Epithelial cell of proximal tubule (primary cell): Measurements from ENCODE around the gene CEP295NL. TPM values are rescaled to one million over a fixed set of nuclear protein-coding genes. Genes with fewer than 3 reads are reported as not detected.

ENCODE experiments used
- DNase-seq: peaks from one replicate; pipeline ENCODE4 v3.0.0-alpha.2; 2011; ENCODE audit warnings: low read depth
- H3K4me3 ChIP-seq: 2 replicates; pipeline ENCODE4 v1.5.1; 2011; ENCODE audit warnings: low read depth, mild to moderate bottlenecking, low read length
- total RNA-seq: library from RNA; depleted of rRNA; stranded (reverse); fragments of >200 nt; gene quantifications from 2 replicates; pipeline ENCODE4 v1.2.3, GENCODE V29; 2015
- TF ChIP-seq, protein P1 (sequence below): conservative IDR thresholded peaks from 2 replicates; pipeline ENCODE4 v1.5.1; 2012; ENCODE audit warnings: low read depth, mild to moderate bottlenecking, low read length

The CEP295NL gene
- total RNA-seq, 1 donor from 2014 or later, result 0.29 TPM

DNA sequence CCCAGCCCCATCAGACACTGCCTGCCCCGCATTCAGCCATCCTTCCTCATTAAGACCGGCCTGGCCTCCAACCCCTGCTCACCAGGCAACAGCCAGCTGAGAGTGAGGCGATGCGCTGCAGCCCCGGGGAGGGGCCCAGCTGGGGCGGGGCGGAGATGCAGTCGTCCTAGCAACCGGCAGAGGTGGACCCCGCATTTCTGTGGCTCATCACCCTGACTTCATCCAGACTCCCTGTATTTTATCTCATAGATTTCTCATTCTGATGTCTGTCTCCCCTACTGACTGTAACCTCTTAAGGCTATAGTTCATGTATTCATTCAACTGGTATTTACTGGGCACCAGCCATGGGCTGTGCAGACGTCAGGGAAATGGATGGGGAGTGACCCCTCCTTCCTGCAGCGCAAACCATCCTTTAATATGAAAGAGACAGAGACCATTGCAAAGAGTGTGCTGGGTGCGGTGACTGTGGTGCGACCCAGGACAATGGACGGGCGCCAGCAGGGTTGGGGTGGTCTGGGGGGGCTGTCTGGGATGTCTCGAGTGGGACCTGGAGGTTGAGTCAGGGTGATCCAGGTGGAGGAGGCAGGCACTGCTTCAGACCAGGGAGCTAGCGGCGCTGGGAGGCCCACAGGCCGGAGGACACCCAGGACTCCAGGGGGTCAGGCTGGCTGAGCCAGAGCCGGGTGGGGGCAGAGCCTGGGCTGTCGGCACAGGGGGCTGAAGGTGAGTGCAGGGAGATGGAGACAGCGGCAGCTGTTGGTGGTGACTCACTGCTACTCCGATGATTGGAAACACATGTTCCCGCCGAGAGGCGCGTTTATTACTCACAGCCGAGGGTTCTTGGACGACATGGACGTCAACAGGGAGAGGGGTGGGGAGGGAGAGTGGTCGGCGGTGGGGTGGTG is 32.7 kb upstream of the CEP295NL start:
- TF ChIP-seq, protein P1, sequence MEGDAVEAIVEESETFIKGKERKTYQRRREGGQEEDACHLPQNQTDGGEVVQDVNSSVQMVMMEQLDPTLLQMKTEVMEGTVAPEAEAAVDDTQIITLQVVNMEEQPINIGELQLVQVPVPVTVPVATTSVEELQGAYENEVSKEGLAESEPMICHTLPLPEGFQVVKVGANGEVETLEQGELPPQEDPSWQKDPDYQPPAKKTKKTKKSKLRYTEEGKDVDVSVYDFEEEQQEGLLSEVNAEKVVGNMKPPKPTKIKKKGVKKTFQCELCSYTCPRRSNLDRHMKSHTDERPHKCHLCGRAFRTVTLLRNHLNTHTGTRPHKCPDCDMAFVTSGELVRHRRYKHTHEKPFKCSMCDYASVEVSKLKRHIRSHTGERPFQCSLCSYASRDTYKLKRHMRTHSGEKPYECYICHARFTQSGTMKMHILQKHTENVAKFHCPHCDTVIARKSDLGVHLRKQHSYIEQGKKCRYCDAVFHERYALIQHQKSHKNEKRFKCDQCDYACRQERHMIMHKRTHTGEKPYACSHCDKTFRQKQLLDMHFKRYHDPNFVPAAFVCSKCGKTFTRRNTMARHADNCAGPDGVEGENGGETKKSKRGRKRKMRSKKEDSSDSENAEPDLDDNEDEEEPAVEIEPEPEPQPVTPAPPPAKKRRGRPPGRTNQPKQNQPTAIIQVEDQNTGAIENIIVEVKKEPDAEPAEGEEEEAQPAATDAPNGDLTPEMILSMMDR, result no peak
- no peak overlapping the region for H3K4me3 ChIP-seq
- no peak for DNase-seq

DNA sequence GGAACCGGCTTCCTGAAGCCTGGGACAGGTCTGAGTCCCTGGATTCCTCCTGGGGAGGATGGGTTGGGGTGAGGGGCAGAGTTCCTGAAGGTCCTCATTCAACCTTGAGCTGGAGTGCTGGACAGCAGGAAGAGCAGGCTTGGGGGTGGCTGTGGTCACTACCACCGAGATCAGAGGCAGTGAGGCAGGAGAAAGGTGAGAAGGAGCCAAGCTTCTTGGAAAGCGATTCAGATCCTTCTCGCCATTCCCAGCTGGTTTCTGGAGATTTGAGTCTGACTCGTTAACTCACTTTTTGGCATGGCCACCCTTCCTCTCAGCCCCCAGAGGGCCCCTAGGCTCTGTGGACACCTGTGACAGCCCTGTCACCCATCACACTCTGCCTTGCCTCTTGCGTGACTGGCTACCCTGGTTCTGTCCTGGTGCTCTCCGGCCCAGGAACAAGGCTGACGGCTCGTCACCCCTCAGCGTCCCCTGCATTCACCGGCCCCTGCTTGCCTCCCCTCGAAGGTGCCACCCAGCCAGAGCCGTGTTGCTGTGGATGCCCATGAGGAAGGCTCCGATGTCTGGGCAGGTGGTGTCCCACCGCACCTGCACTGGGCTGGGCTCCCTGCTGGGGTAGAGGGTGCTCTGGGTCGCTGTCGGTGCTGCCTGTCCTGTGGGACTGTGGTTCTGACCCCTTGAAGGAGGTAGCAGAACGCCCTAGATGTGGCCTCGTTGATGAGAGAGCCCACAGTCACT is 31.8 kb upstream of the CEP295NL start:
- TF ChIP-seq, protein P1, result no peak
- no peak overlapping the region for H3K4me3 ChIP-seq
- DNase-seq, result no peak

DNA sequence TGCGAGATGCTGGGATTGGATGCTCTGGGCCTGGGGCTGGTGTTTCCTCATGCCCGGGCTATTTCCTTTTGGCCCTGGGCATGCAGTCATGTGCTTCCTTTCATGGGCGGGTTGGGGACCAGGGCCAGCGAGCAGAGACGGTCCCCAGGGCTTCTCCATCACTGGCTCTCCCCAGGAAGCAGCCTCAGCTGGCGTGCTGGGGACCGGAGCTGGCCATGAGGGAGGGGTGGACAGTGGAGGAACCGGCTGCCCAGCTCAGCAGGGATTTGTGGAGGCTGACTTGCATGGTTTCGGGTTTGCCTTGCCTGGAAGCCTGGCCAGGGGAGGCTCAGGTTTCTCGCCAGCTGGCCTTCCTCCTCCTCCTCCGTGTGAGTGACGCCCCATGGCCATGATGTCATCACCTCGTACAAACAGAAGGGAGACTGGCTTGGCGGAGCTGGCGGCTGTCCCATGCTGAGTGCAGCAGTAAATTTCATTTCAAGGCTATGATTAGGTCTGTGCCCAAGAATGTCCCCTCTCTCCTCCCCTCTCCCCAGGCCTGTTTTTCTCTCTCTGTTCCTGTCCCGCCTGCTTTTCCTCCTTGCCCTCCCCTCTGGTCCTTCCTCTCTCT is 31.1 kb upstream of the CEP295NL start:
- TF ChIP-seq, protein P1, result no peak
- peak; percentile 48 for DNase-seq
- H3K4me3 ChIP-seq, result no peak overlapping the region

DNA sequence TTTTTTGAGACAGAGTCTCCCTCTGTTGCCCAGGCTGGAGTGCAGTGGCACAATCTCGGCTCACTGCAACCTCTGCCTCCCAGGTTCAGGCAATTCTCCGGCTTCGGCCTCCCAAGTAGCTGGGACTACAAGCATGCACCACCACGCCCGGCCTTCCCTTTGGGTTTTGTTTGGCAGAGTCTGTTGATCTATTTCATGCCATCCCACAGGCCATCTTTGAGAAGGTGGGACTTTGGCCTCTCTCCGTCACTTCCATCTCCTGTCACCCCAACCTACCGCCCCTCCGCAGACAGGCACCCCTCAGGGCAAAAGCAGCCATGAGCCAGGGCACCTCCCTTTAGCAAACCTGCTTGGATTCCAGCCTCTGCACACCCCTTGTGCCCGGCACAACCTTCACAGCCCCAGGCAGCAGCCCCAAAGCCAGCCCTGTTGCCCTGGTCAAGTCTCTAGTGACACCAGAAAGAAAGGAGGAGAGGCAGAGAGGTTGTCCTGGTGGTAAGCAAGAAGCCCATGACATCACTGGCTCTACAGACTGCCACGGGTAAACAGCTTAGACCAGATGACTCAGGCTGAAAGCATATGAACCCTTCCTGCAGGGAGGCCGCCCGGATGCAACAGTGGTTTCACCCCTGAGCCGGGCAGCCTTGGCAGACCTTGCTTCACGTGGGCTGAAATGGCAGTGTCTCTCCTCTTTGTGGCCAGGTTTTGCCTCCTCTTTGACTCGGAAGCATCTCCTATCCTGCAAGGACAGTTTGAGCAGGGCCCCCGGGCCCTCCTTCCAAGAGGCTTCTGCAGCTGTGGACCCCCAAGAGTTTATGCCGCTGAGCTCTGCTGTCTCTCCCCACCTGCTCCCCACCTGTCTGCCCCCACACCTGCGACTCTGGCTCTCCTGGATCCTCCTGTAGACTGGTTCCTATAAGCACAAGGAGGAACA is 30.3 kb upstream of the CEP295NL start:
- TF ChIP-seq, protein P1, result no peak
- peak; percentile 84 for DNase-seq
- no peak overlapping the region for H3K4me3 ChIP-seq

DNA sequence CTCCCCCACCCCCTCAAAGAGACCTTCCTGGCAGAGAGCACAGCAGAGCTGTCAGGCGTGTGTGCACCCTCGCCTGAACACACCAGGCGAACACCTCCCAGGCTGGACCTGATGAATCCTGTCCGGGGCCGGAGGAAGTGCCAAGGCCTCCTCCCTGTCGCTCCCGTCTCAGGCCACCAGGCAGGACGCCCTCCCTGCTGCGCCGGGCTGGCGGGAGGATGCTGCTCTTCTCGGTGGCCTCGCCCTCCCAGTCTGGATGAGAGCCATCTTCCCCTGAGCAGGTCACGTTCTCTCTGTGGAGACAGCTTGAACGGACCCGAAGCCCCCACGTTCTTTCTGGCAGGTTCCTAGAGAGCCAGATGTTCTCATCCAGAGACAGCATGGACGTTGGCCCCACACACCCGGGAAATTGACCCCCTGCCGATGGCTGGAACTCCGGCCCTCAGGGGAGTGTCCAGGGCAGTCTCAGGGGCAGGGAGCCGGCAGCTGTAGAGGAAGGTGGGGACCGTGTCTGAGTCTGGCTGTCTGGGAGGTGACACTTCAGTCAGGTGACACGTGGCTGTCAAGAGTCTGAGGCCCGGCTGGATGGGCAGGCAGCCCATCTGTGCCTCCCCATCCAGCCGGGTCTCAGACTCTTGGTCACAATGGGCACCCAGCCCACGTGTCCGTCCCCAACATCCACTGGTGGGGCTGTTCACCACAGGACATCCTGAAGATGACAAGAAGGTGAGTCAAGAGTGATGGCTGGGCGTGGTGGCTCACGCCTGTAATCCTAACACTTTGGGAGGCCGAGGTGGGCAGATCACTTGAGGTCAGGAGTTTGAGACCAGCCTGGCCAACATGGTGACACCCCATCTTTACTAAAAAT is 27.1 kb upstream of the CEP295NL start:
- no peak overlapping the region for H3K4me3 ChIP-seq
- DNase-seq, result no peak
- TF ChIP-seq, protein P1, result no peak
